GM04504 (cell line): ENCODE measurements around the gene PHLPP2.
"Not testable (repeated sequence)": the region's sequence is repeated elsewhere in the genome, so short reads cannot be mapped to it uniquely, and the experiment has no call there.

Experiments
- DNase-seq: peaks from one replicate; pipeline ENCODE4 v3.0.0-alpha.2; 2012; ENCODE audit warnings: low read depth

Gene PHLPP2

DNA sequence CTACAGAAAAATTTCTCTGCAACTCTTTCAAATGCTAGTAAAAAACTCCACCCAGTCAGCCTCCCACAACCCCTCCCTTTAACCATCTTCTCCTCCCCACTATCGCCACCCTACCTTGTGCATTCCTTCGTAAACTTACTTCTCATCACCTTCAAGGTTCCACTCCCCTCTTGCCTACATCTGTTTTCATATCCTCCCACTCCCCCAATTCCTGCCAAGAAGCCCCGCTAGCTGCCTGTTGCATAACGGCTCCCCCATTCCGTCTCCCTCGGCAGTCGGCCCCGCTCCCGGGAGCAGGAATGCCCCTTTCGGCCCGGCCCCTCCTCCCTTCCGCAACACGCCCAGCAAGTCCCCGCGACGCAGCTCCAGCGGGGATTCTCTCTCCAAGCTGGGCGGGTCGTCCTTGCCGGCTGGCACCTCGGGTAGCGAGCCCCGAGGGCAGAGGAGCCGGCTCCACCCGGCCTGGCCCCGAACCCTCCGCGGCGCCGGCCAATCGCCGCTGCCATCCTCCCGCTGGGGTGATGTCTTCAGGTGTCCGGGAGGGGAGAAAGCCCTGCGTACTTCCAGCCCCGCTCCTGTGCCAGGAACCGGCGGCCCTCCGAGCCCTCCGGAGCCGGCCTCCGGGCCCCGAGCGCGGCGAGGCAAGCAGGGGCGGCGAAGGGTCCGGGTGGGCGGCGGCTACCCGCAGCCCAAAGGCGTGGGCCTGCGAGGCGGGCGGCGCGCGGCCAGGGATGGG, 1.5 kb downstream of the PHLPP2 start:
- DNase-seq, result peak; percentile 35

- no peak for DNase-seq
Measured at GRCh38 chr16:71721066-71721740, 3.3 kb downstream of the PHLPP2 start.

- no peak for DNase-seq
Measured at GRCh38 chr16:71712501-71712900, 12.0 kb downstream of the PHLPP2 start.

GRCh38 chr16:71711789-71712188, 12.7 kb downstream of the PHLPP2 start:
- DNase-seq, result no peak

DNA sequence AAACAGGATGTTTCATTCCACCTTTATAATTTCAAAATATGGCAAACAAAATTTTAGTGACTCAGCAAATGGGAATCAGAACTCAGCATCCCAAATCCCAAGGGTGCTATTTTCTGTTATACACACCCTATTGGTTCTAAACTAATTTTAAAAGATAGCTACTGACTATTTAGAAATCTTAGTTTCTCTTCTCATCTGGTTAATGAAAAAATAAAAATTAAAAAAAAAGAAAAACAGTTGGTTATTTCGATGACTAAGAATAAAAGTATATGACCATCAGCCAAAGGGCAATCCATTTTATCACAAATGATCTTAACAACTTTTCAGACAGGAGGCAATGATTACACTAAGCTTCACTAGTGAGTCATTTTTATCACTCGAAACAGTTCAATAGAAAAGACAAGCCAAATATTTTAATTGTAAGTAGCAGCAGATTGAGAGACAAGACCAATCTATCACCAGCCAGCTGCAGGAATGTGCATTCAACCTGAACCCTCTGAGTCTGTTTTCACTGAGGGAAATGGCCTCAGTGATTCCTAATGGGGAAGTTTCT, 15.2 kb downstream of the PHLPP2 start:
- DNase-seq, result peak; percentile 52

- no peak for DNase-seq
Measured at GRCh38 chr16:71708696-71709095, 15.8 kb downstream of the PHLPP2 start.

GRCh38 chr16:71707199-71707598, 17.3 kb downstream of the PHLPP2 start:
- DNase-seq, result no peak

DNA sequence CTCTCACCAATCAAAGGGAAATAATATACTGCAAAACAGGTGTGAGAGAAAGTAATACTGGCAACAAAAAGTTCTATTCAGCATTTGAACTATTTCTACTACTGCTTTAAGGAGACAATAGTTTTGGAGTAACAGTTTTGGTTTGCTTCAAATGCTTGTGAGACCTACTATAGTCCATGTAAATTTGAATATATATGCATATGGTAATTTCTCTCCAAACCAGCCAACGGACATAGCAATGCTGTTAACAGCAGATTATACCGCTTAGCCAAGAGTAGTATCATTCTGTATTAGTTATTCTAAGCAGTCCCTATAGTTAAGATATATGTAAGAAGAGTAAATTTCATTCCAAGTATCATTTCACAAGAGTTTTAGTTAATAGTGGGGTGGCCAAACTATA, 18.5 kb downstream of the PHLPP2 start:
- DNase-seq, result no peak

DNA sequence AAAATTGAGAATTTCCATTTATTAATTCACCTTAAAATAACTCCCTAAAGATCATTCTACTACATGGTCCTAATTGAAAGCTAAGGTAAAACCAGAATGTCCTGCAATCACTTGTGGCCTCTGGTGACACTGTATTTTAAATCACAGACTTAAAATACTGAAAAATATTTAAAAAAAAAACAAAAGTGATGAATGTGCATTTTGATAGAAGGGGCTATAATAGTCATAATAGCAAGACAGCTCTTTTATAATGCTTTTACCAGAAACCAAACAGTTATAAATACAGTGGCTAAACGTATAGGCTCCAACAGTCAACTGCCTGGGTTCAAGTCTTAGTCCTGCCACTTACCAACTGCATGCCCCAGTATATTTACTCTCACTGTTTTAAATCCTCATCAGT, 21.2 kb downstream of the PHLPP2 start:
- no peak for DNase-seq

- DNase-seq, result no peak
Measured at GRCh38 chr16:71700831-71701230, 23.7 kb downstream of the PHLPP2 start.

DNA sequence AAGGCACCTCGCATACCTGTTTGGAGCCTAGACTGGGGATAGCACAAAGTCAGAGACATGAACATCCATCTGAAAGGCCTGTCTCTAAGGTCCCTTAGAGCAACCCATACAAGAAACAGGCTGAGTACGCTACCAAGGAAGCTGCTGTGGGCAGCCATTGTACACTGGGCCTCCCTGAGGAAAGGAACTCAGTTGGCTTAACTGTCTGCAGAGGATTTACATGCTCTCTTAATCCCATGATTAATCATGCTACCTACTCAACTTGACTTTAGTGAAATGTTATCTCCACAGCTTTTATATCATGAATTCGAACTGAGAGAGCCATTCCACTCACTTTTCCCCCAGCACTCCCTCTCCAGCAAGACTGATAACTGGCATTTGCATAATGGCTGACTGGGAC, 26.0 kb downstream of the PHLPP2 start:
- DNase-seq, result no peak

GRCh38 chr16:71693164-71693563, 31.3 kb downstream of the PHLPP2 start:
- no peak for DNase-seq

- DNase-seq, result no peak
Measured at GRCh38 chr16:71689901-71690300, 34.6 kb downstream of the PHLPP2 start.

DNA sequence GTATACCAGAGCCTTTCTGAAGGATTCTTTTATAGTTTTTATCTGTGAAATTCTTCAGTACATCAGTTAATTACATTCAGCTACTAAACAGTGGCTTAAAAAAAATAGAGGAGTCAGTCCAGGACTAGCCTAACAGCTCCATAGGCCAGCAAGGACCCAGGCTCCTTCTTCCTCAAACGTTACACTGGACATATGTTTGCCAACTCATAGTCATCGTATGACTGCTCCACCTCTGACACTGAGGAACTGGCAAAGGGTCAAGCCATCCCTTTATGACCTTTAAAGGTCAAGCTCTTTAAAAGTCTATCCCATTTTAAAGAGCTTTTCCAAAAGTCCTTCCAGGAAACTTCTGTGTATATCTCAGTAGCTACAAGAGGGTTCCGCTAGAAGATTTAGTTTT, 36.6 kb downstream of the PHLPP2 start:
- DNase-seq, result no peak

- DNase-seq, result not testable (repeated sequence)
Measured at GRCh38 chr16:71684280-71684679, 40.2 kb downstream of the PHLPP2 start.

DNA sequence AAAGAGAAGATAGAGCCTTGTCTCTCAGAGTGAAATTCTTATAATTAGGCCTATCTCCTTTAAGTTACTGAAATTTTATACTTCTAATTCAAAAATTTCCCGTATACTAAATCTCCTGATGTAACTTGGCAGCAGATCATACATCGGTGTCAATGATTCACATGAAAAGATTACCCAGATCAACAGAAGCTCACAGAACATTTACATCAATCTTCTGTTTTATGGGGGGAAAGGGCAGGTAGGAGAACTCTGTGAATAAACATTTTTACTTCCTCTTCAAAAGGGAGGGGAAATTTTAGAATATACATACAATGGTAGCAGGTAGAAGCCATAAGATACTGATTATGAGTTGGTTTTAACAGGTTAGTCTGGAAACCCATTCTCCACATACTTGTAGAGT, 43.1 kb downstream of the PHLPP2 start:
- DNase-seq, result no peak

DNA sequence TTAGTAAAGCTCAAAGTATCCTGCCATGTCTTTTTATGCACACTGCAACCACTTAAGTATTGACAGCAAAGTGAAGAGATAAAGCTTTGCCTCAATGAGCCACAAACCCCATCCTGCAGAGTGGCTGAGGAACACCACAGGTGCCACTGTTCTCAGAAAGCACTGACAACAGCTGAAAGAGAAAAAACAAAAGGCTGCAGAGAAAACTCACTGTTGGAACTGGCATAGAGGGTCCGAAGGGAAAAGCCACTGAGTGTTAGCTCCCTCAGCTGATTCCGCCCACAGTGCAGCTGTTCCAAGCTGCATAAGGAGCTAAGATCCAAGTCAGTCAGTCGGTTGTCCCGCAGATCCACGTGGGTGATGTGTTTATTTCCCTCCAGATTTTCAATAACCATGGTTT, 48.3 kb downstream of the PHLPP2 start:
- no peak for DNase-seq

DNA sequence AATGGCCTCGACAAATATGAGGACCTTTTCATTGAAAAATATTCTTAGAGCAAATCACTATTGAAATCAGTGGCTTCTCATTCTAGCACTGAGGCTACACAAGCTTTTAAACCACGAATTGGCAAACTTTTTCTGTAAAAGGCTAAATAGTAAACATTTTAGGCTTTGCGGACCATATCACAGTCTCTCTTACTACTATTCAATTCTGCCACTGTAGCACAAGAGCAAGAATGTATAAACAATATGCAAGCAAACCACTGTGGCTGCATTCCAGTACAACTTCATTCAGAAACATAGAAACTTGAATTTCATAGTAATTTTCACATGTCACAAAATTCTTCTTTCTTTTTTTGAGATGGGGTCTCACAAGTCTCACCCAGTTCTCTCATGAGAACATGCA, 49.1 kb downstream of the PHLPP2 start:
- no peak for DNase-seq

DNA sequence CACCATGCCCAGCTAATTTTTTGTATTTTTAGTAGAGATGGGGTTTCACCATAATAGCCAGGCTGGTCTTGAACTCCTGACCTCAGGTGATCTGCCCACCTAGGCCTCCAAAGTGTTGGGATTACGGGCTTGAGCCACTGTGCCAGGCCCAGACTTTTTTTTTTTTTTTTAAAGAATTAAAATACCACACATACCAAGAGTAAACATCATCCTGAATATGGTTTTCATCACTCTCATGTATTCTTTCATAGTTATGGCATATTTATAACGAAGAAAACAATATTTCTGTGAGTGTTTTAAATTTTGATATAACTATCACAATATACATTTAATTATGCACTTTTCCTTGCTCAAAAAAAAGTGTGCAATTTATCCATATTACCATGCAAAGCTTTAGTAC, 50.3 kb downstream of the PHLPP2 start:
- DNase-seq, result no peak

- no peak for DNase-seq
Measured at GRCh38 chr16:71673582-71673973, 50.9 kb downstream of the PHLPP2 start.

DNA sequence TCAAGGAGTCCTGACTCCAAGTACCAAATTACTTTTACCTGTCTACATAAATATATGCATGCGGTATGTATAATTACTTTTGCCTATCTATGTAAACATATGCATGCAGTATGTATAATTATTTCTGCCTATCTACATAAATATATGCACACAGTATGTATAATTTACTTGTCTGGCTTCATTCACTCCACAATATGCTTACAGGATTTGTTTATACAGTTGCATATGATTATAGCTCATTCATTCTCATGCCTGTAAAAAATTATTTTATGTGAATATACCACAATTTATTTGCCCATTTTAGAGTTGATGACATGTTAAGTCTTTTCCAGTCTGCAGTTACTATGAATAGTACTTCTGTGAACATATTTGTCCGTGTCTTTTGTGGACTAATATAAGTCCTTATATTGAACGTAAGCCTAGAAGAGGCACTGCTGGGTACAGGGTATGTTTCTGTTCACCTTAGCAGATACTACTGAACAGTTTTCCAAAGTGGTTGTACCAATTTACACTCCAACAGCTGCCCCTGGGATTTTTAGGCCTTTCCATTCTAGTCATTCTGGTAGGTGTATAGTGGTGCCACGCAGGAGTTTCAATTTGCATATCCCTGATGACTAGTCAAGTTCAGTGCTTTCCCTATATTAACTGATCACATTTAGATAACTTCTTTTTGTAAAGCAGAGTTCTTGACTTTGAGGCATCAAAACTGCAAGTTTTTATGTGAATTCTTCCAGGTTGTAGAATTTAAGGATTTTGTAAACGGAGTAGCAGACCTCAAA, 51.5 kb downstream of the PHLPP2 start:
- DNase-seq, result no peak

DNA sequence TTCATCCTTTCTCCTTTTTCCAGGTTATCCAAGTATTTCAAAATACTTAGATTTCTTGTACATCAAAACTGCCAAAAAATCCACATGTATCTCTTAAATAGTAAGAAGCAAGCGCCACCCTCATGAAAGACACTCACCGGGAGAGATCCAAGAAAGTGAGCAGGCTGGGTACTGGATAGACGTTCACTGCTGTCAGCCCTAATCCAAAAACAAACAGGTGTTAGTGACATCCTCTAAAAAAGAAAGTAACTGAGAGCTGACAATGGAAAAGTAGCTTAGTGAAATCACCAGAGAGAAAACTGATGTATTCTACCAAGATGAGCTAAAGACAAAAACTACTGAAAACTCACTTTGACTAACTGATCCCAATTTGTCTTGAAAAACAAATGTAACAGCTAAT, 52.4 kb downstream of the PHLPP2 start:
- no peak for DNase-seq

GRCh38 chr16:71671165-71671564, 53.3 kb downstream of the PHLPP2 start:
- DNase-seq, result no peak
